ENCODE results near the gene LSP1.

GRCh38 chr11:1935156-1936071 lies 82.5 kb downstream of the LSP1 start:
- no peak for TF ChIP-seq POLR2A (IDR thresholded peaks at IDR 0.05)
- TF ChIP-seq CTCF (IDR thresholded peaks at IDR 0.05), result no peak
- TF ChIP-seq POLR2AphosphoS5 (IDR thresholded peaks at IDR 0.05), result no peak
